Tibial artery (tissue), 4 donors: ENCODE measurements around the gene TMSB4X.
A peak's percentile ranks its signal among the peaks of the same experiment; 100 is the strongest.

Source experiments
- DNase-seq, 2 donors: peaks; one replicate each; pipeline ENCODE4 v3.0.0-alpha.2; 2019
- H3K27ac ChIP-seq, 2 donors: fragments of 200-600 bp; sonication (generic) in 1 of 2; 1 replicate in 1 of 2; 2 replicates in 1 of 2; pipeline ENCODE4 v1.5.1; 2018 to 2019; ENCODE audit warnings: mild to moderate bottlenecking in 1 of 2
- H3K27me3 ChIP-seq, 2 donors: fragments of 200-600 bp; sonication (generic) in 1 of 2; one replicate each; pipeline versions ENCODE4 v1.5.1 to v1.6.0; 2016 to 2019
- H3K36me3 ChIP-seq, 3 donors: fragments of 200-600 bp; sonication (generic) in 2 of 3; one replicate each; pipeline ENCODE4 v1.5.1; 2016 to 2019; ENCODE audit warnings: mild to moderate bottlenecking in 2 of 3
- H3K4me1 ChIP-seq, 4 donors: fragments of 200-600 bp; sonication (generic) in 2 of 4; 1 replicate in 3 of 4; 2 replicates in 1 of 4; pipeline ENCODE4 v1.5.1; 2016 to 2019
- H3K4me3 ChIP-seq, 2 donors: fragments of 200-600 bp; sonication (generic) in 1 of 2; 1 replicate in 1 of 2; 2 replicates in 1 of 2; pipeline ENCODE4 v1.5.1; 2018 to 2019; ENCODE audit warnings: mild to moderate bottlenecking in 2 of 2
- H3K9me3 ChIP-seq, 3 donors: fragments of 200-600 bp; sonication (generic) in 1 of 3; one replicate each; pipeline ENCODE4 v1.5.1; 2016 to 2019
- intact Hi-C: fragments of 100-400 bp; cut with DNase I; formaldehyde crosslinking; loops from one replicate; pipeline ENCODE4 v1.15.0; 2023; ENCODE audit warnings: low total_unique reads
- TF ChIP-seq, protein P1 (sequence below), 2 experiments: fragments of 200-600 bp in 1 of 2; fragments of 450-650 bp in 1 of 2; IDR thresholded peaks; one replicate each; pipeline ENCODE4 v1.5.1; 2017 to 2019; ENCODE audit warnings: antibody characterized with exemption in 2 of 2, mild to moderate bottlenecking in 1 of 2, moderate library complexity in 1 of 2

Gene TMSB4X

DNA sequence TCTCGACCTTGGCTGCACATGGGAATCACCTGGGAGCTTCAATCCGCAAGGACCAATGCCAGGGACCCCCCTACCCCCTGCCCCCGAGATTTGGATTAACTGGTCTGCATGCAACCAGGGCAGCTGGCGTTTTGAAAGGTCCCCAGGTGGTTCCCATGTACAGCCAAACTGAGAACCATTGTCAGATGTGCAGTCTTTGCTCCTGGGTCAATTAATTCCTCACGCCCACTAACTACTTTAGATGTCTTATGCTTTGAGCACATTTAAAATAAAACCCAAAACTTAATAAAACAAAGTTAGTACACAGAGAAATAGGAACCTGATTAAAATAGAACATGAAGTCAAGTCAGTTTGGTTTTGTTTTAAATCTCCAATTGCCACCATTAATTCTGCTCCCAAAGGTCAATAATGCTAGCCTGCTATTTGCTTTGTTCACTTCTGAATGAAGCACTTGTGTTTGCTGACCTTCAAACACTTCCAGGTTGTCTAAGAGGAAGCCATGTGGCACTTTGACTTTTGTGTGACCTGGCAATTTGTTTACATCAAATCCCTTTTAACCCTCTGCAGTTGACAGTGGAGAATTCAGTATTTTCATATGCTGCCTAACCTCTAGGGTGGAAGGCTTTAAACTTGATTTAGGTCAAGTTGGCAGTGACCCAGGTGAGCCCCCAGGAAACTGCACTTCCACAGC lies 27.2 kb upstream of the TMSB4X start:
- no peak for DNase-seq
- Histone ChIP-seq H3K36me3 (no peaks in the 10 kb centered on the region), H3K27ac (peak overlapping the region in 1 of 2 donors; percentile 39), H3K27me3 (no peaks in the 10 kb centered on the region), H3K4me1 (peaks cover 0 to 12% (median 0%) of the 10 kb centered on the region in 4 donors), H3K4me3 (no peak overlapping the region), H3K9me3 (no peaks in the 10 kb centered on the region)
- intact Hi-C loops: loop anchor here (10.0 kb wide), 1 partner anchor 697 kb away; no protein-coding TSS in a partner anchor
- TF ChIP-seq, protein P1, sequence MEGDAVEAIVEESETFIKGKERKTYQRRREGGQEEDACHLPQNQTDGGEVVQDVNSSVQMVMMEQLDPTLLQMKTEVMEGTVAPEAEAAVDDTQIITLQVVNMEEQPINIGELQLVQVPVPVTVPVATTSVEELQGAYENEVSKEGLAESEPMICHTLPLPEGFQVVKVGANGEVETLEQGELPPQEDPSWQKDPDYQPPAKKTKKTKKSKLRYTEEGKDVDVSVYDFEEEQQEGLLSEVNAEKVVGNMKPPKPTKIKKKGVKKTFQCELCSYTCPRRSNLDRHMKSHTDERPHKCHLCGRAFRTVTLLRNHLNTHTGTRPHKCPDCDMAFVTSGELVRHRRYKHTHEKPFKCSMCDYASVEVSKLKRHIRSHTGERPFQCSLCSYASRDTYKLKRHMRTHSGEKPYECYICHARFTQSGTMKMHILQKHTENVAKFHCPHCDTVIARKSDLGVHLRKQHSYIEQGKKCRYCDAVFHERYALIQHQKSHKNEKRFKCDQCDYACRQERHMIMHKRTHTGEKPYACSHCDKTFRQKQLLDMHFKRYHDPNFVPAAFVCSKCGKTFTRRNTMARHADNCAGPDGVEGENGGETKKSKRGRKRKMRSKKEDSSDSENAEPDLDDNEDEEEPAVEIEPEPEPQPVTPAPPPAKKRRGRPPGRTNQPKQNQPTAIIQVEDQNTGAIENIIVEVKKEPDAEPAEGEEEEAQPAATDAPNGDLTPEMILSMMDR (IDR thresholded peaks at IDR 0.05): no peak

- Histone ChIP-seq H3K4me1 (peaks cover 0 to 12% (median 0%) of the 10 kb centered on the region in 4 donors), H3K27me3 (no peaks in the 10 kb centered on the region), H3K36me3 (no peaks in the 10 kb centered on the region), H3K9me3 (no peaks in the 10 kb centered on the region), H3K4me3 (no peak overlapping the region), H3K27ac (no peak overlapping the region)
- intact Hi-C loops: loop anchor here (10.0 kb wide), 1 partner anchor 696 kb away; no protein-coding TSS in a partner anchor
- TF ChIP-seq, protein P1 (IDR thresholded peaks at IDR 0.05): no peak
- no peak for DNase-seq
These were observed 26.4 kb upstream of the TMSB4X start for GRCh38 chrX:12948495-12948894.

DNA sequence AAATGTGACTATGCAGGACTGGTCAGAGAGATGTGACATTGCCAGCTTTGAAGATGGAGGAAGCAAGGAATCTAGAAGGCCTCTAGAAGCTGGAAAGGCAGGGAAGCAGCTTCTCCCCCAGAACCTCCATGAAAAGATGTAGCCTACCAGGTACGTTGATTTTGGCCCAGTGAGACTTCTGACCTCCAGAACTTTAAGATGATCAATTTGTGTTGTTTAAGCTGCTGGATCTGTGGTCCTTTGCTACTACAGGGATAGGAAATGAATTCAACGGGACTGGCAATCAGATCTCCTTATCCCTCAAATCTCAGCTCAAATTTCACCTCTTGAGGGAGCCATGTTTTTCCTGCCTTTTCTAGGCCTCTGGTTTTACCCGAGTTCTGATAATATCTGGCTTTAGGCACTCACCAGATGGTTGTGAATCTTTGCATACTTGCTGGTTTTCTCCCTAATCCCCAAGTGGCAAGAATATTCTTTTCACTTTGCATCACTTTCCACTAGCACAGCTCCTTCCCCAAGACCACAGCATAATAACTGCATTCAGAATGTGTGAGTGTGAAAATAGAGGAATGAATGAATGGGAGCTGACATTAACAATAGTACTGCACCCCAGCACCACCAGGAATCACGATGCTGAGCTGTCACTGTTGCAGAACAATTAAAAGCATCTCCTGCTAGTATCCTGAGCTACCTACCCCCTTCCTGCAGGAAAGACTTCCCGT lies 25.5 kb upstream of the TMSB4X start:
- H3K36me3 ChIP-seq: no peaks in the 10 kb centered on the region
- DNase-seq: no peak
- peaks cover 0 to 12% (median 0%) of the 10 kb centered on the region in 4 donors for H3K4me1 ChIP-seq
- H3K9me3 ChIP-seq: no peaks in the 10 kb centered on the region
- no peak overlapping the region for H3K4me3 ChIP-seq
- TF ChIP-seq, protein P1 (IDR thresholded peaks at IDR 0.05): no peak
- peak overlapping the region; percentile 68 for H3K27ac ChIP-seq
- intact Hi-C loops: loop anchor here (10.0 kb wide), 1 partner anchor 695 kb away; no protein-coding TSS in a partner anchor
- no peaks in the 10 kb centered on the region for H3K27me3 ChIP-seq

- intact Hi-C loops: loop anchor here (10.0 kb wide), 1 partner anchor 695 kb away; no protein-coding TSS in a partner anchor
- H3K4me1 ChIP-seq: peaks cover 0 to 12% (median 0%) of the 10 kb centered on the region in 4 donors
- H3K4me3 ChIP-seq: peak overlapping the region in 1 of 2 donors; percentile 11
- H3K27me3 ChIP-seq: no peaks in the 10 kb centered on the region
- no peaks in the 10 kb centered on the region for H3K36me3 ChIP-seq
- TF ChIP-seq, protein P1 (IDR thresholded peaks at IDR 0.05): no peak
- no peaks in the 10 kb centered on the region for H3K9me3 ChIP-seq
- DNase-seq: peak; percentile 84 to 91
- peak overlapping the region; percentile 68 for H3K27ac ChIP-seq
These were observed 24.8 kb upstream of the TMSB4X start for GRCh38 chrX:12949927-12950656.

- intact Hi-C loops: no loop called here
- Histone ChIP-seq H3K27me3 (no peaks in the 10 kb centered on the region), H3K9me3 (no peaks in the 10 kb centered on the region), H3K36me3 (no peaks in the 10 kb centered on the region), H3K27ac (peak overlapping the region; percentile 68), H3K4me1 (peaks cover 0 to 15% (median 0%) of the 10 kb centered on the region in 4 donors), H3K4me3 (no peak overlapping the region)
- TF ChIP-seq, protein P1 (IDR thresholded peaks at IDR 0.05): no peak
- DNase-seq: no peak
These were observed 23.9 kb upstream of the TMSB4X start for GRCh38 chrX:12950851-12951594.
